PFSK-1 (cell line): ENCODE results near the gene C15orf39.

Experiments
- FOXP2 ChIP-seq: optimal IDR thresholded peaks from 2 replicates; pipeline ENCODE3; 2011; ENCODE audit warnings: borderline replicate concordance, control low read depth, inconsistent platforms; ENCODE audit not compliant: insufficient read depth; ENCODE audit errors: extremely low read length, extremely low read depth
- POLR2AphosphoS5 ChIP-seq: IDR thresholded peaks from 2 replicates; pipeline ENCODE4 v1.6.1; 2012; ENCODE audit warnings: low read depth, mild to moderate bottlenecking, control low read depth, low read length, moderate library complexity
- SIN3A ChIP-seq: IDR thresholded peaks from 2 replicates; pipeline ENCODE4 v1.6.1; 2012; ENCODE audit warnings: mild to moderate bottlenecking, low read length, moderate library complexity, borderline replicate concordance; ENCODE audit not compliant: insufficient read depth
- TAF1 ChIP-seq: IDR thresholded peaks from 2 replicates; pipeline ENCODE4 v1.6.1; 2012; ENCODE audit warnings: low read length, control low read depth, borderline replicate concordance; ENCODE audit not compliant: insufficient read depth
- TF ChIP-seq, protein P1 (sequence below), 2 experiments: IDR thresholded peaks; 2 replicates each; pipeline versions ENCODE4 v1.6.1 to v1.8.0; 2011 to 2012; ENCODE audit warnings: low read depth in 2 of 2, low read length in 2 of 2, control low read depth in 1 of 2, inconsistent platforms in 1 of 2, mild to moderate bottlenecking in 1 of 2, moderate library complexity in 1 of 2; ENCODE audit not compliant: insufficient read depth in 1 of 2

DNA sequence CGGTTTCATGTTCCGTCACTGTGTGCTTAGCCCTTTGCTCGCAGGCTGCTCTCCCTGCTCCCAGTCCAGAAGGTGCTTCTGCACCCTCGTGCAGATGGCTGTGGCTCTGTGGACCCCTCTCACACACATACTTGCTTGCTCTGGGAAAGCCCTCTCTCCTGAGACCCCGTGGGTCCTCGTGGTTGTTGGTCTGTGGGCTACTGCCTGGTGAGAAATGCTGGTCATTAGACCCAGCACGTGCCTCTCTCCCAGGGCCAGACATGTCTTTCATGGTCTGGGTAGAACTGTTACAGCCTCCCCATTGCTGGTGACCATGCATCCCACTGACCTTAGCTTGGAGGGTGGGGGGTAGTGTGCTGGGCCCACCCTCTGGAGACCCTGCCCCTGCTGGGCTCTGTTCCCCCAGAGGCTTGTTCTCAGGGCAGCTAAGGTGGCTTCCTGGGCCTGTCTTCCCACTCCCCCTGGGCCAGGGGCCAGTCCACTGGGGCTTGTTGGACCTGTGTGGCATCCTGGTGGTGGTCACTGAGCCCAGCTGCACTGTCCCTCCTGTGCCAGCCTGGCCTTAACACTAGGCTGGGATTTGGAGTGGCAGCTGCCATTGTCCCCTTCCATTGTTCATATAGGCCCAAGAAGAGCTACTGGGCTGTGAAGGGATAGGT is 10.6 kb downstream of the C15orf39 start:
- TF ChIP-seq POLR2AphosphoS5: no peak
- no peak for TF ChIP-seq SIN3A
- no peak for TF ChIP-seq TAF1
- TF ChIP-seq, protein P1, sequence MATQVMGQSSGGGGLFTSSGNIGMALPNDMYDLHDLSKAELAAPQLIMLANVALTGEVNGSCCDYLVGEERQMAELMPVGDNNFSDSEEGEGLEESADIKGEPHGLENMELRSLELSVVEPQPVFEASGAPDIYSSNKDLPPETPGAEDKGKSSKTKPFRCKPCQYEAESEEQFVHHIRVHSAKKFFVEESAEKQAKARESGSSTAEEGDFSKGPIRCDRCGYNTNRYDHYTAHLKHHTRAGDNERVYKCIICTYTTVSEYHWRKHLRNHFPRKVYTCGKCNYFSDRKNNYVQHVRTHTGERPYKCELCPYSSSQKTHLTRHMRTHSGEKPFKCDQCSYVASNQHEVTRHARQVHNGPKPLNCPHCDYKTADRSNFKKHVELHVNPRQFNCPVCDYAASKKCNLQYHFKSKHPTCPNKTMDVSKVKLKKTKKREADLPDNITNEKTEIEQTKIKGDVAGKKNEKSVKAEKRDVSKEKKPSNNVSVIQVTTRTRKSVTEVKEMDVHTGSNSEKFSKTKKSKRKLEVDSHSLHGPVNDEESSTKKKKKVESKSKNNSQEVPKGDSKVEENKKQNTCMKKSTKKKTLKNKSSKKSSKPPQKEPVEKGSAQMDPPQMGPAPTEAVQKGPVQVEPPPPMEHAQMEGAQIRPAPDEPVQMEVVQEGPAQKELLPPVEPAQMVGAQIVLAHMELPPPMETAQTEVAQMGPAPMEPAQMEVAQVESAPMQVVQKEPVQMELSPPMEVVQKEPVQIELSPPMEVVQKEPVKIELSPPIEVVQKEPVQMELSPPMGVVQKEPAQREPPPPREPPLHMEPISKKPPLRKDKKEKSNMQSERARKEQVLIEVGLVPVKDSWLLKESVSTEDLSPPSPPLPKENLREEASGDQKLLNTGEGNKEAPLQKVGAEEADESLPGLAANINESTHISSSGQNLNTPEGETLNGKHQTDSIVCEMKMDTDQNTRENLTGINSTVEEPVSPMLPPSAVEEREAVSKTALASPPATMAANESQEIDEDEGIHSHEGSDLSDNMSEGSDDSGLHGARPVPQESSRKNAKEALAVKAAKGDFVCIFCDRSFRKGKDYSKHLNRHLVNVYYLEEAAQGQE (IDR thresholded peaks at IDR 0.05; ENCODE audit: insufficient read depth in 1 of 2, low read depth in 2 of 2, low read length in 2 of 2): no peak
- no peak for TF ChIP-seq FOXP2
